Measurements from ENCODE around the gene ENTREP1. TPM values are rescaled to one million over a fixed set of nuclear protein-coding genes. Genes with fewer than 3 reads are reported as not detected.

ENTREP1 gene
- total RNA-seq, 1 donor from 2014 or later = 3.1 TPM

Other genes with a start within 250 kb of the ENTREP1 start
- 341 and 345 TPM in 2 replicates for gene TJP2, start 150.9 kb upstream of the ENTREP1 start, total RNA-seq

Data from kidney epithelial cell (primary cell).